ENCODE results near the gene HNMT.

Gene HNMT

DNA sequence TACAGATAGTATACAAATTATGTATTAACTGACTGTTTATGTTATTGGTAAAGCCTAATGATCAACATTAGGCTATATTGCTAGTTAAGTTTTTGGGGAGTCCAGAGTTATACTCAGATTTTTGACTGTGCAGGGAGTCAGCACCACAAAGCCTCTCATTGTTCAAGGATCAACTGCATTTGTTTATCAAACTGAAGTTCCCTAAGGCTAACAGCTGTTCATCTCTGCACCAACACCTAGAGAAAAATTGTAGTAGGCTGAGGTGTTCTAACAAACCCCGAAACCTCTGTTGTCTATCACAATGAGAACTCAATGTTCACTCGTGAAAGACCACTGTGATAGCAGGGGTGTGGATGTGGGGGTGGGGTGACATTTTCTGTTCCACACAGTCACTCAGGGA is 97.7 kb downstream of the HNMT start:
- no peak for DNase-seq

- no peak for DNase-seq
These were observed 98.9 kb downstream of the HNMT start for GRCh38 chr2:138063181-138063580.

Data from NCI-H345 (cell line).